ENCODE results near the gene HOXC13.

HOXC13 gene

DNA sequence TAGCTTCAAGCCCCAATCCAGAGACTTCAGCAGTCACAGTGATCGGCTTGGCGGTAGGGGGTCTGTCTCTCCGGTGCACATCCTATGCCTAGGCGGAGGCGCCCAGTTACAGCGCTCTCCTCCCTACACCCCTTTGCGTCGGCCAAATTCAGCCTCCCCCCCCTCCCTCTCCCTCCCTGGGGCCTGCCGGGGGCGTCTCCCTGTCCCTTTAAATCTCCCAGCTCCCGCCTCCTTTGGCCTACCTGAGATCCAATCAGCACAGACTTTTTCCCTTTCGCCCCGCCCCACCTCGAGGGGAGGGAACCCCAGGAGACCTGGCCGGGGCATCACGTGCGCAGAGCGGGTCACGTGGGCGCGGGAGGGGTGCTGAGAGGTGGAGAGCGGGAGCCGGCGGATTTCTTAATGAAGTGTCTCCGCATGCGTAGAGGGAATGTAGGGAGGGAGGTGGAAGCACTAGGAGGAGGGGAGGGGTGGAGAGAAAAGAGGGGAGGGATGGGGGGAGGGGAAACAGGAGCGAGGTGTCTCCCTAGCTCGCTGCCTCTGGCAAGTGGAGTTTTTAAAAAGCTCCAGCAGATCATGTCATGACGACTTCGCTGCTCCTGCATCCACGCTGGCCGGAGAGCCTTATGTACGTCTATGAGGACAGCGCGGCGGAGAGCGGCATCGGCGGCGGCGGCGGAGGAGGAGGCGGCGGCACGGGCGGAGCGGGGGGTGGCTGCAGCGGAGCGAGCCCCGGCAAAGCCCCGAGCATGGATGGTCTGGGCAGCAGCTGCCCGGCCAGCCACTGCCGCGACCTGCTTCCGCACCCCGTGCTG lies at the start of gene HOXC13:
Gene HOXC13, plus strand, starts transcription at position 506 of the 815 bp plus-strand sequence. Its CDS starts 76 bp downstream, at position 582.
- peak; percentile 99 for DNase-seq (ENCODE audit: low spot score)

DNA sequence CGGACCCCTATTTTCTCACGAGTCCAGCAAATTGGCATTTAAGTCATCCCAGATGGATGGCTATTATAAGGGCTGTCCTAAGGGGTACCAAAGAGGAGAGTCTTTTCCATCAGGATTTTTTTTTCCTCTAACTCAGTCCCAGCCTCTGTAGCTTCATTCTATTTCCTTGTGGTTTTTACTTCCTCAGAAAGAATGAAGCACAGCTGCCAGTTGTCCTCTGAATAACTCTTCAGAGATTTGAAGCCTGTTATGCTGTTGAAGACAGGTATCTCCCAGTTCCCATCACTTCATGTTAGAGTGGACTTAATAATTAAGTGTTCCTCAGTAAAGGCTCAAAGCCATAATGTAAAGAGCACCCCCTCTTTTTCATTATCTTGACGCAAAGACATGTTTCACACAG lies 48.5 kb upstream of the HOXC13 start:
- no peak for DNase-seq (ENCODE audit: low spot score)

- DNase-seq (ENCODE audit: low spot score), result no peak
Observed at GRCh38 chr12:53892762-53893395, 45.8 kb upstream of the HOXC13 start.

DNA sequence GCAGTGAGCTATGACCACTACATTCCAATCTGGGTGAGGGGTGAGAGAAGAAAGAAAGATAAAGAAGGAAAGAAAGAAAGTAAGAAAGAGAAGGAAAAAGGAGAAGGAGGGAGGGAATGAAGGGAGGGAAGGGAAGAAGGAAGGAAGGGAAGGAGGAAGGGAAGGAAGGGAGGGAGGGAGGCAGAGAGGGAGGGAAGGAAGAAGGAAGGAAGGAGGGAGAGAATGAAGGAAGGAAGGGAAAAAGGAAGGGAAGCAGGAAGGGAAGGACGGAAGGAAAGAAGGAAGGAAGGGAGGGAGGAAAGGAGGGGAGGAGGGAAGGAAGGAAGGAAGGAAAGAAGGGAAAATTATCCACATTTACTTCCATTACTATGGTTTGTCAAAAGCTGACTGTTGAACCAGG lies 39.4 kb upstream of the HOXC13 start:
- DNase-seq (ENCODE audit: low spot score), result no peak

GRCh38 chr12:53907103-53907502 lies 31.5 kb upstream of the HOXC13 start:
- no peak for DNase-seq (ENCODE audit: low spot score)

GRCh38 chr12:53916788-53917655 lies 21.6 kb upstream of the HOXC13 start:
- DNase-seq (ENCODE audit: low spot score), result no peak

DNA sequence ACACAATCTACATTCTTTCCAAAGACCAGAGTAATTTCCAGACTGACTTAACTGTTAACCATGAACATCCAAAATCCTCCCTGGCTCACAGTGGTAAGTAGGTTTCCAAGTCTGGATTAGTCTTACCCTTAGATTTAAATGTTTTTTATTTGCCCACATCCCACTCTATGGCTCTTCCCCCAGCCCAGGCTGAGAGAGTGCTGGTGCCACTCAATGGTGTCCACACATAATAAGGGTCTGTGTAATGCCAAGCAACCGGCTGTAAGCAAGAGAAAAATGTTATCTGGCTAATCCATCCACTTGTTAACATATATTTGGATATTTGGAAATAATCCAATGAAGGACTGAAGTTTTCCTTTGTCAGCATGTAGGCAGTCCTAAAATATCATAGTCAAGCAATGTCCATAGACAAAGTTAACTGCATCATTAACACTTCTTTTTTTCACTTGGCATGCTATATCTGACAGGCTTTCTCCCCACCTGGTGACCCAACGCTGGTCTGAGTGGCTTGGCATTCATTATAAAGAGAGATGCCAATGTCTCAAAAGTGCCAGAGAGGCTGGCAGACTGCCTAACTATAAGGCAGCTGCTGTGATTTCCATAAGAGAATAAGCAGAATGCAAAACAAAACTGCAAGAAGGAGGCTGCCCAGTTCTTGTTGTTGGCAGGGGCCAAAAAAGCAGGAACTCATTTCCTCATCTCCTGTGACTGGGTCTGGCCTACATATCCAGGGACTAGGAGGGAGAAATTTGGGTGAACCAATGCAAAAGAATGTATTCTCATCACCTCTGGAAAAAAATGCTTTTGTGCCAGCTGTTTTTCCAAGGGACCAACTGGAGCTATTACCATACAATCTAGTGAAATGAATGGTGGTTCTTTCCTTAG lies 13.9 kb upstream of the HOXC13 start:
- DNase-seq (ENCODE audit: low spot score), result no peak

- no peak for DNase-seq (ENCODE audit: low spot score)
Observed at GRCh38 chr12:53927220-53928029, 11.2 kb upstream of the HOXC13 start.

DNA sequence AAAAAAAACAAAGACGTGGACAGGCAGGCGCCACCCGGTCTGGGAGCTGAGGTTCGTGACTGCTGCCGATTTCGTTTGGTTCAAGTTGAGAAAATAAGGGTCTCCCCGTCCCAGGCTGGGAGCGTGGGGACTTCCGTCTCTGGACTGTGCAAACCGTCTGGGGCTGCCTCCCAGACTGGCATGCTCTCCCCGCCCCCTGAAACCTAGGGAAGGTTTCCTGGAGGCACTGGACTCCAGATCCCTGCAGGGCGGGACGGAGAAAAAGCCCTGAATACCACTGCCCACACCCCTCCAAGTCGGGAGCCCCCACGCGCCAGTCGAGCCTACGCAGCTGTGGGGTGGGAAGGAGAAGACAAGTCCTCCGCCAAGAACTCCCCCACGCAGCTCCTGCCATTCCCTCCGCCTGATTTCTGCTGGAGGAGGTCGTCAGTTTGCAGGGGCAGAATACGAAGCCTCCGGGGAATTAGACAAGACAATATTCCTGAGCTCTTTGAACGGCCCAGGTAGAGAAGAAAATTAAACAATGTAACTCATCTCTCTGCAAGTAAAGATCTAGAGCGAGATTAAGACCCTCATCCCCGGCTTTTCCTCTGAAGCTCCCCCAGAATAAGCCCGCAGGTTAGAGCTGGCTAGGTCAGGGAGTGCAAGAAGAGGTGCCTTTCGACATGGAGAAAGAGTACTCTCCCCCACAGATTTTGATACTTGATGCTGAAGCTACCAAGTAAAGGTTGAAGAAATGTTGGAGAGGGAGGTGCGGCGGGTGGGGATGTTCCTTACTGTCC lies 10.4 kb upstream of the HOXC13 start:
- DNase-seq (ENCODE audit: low spot score), result no peak

DNA sequence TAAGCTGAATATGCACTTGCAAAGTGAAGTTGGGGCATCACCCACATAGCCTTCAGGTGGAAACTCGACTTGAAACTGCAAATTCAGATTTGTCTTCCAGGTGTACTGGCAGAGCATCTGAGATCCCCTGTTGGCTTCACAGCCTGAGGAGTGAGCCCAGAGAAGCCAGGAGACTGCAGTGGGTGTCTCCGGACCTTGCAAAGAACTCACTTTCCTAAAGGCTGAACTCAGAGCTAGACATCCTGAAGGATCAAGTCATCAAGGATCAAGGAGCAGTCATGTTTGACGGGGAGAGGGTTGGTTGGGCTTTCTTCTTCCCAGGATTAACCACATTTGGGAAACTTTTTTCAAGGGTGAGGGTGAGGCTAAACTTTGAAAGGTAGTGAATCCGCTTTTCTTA lies 9.1 kb upstream of the HOXC13 start:
- DNase-seq (ENCODE audit: low spot score), result no peak

DNA sequence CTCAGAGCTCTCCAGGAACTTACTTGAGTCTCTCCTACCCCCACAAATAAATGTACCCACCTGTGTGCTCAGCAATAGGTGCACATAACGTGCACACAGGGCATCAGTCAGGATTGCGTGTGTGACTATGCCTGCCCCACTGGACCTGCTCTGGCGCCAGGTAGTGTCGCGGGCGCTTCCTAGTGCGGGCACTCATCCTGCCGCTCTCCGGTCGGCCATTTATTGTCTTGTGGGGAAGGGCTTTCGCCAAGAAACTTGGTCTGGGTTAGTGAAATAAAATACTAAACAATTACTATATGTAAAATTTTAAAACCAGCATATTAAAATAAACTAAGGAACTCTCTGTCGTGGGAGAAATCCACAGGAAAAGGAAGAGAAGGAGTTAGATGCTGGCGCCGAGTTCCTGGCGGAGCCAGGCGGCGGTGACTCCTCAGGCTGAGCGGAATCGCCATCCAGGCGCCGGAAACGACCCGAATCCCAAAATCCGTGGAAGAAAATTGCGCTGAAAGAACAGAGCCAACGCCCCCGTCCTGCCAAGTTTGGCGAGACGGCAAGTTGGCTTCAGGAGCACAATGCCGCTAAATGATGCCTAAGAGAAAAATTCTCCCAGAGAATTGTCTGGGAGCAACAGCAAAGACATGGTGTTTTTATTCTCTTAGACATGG lies 7.9 kb upstream of the HOXC13 start:
- no peak for DNase-seq (ENCODE audit: low spot score)

DNA sequence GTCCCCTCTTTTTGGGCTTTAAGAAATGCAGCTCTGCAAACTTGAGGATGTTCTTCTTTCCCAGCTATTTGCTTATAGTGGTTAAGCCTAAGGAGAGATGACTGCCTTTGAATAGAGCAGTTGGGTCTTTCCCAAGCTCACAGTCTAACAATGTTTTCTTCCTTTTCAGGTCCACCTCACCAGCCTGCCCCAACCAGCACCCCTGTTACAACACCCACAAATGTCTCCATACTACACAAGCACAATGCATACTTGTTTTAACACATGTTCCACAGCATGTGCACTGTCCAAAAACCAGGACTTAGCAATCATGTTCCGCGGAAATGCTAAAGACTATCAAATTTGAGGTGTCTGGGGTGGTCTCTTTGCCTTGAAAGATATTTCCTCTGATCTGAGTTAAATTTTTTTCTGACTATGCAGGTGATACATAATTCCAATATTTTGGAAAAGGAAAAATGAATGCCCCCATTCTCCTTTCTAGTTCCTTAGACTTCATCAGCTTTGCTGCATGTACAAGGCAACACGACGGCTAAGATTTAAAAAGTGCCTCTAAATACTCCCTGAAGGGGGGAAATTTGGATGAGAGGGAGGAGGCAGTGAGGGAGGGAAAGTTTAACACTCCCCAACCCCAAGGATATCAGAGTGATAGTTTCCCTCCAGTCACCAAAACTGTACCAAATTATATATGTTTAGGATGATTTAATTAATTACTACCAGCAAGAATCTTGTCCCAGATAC lies 6.6 kb upstream of the HOXC13 start:
- no peak for DNase-seq (ENCODE audit: low spot score)

DNA sequence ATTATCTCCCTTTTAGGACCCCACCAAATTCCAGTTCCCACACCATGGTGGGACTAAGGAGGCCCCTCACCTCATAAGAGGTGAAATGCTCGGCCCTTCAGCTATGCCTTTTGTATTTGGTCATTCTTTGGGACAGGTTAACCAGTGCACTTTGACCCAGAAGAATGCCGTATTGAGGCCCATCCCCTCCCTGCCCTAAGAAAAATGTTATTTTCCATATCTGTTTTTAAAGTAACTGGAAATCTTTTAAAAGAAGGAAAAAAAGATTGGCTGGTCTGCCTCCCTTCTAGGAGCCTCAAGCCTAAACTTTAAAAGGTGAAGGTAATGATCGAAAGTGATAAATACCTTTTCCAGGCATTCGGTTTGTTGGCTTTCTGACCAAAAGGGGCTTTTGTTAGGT lies 5.7 kb upstream of the HOXC13 start:
- no peak for DNase-seq (ENCODE audit: low spot score)

- DNase-seq (ENCODE audit: low spot score), result no peak
Observed at GRCh38 chr12:53935383-53936341, 3.0 kb upstream of the HOXC13 start.

GRCh38 chr12:53937099-53937498 lies 1.5 kb upstream of the HOXC13 start:
- DNase-seq (ENCODE audit: low spot score), result no peak

GRCh38 chr12:53937596-53938325 lies 870 bp upstream of the HOXC13 start:
- no peak for DNase-seq (ENCODE audit: low spot score)

Data from HuH-7.5 (cell line).